Activated CD4-positive, alpha-beta memory T cell treated with anti-CD3 and anti-CD28 coated beads, Interleukin-2, amount 10 ng/mL, durations not matched to agents 7 days and 5 days (primary cell): ENCODE results near the gene CXCL16. TPM values are rescaled to one million over a fixed set of nuclear protein-coding genes. Genes with fewer than 3 reads are reported as not detected.
"Not testable (repeated sequence)": the region's sequence is repeated elsewhere in the genome, so short reads cannot be mapped to it uniquely, and the experiment has no call there.

Source experiments
- CTCF ChIA-PET: fragments of 350-600 bp; sonication (Branson Sonifier 250); formaldehyde crosslinking; loops from one replicate; lab custom pipeline; 2021; ENCODE audit warnings: antibody characterized with exemption, inconsistent platforms; lab: Charles Lee
- POLR2A ChIA-PET: fragments of 350-600 bp; sonication (Branson Sonifier 250); formaldehyde crosslinking; loops from one replicate; lab custom pipeline; 2021; ENCODE audit warnings: antibody characterized with exemption; lab: Charles Lee
- DNase-seq: peaks from one replicate; pipeline ENCODE4 v3.0.0-alpha.2; 2020
- H3K27ac Mint-ChIP-seq: one replicate; pipeline ENCODE4 v1.8.0; 2021; ENCODE audit warnings: mild to moderate bottlenecking, mixed read lengths
- H3K27me3 Mint-ChIP-seq: one replicate; pipeline ENCODE4 v1.8.0; 2021; ENCODE audit warnings: mixed read lengths
- H3K36me3 Mint-ChIP-seq: one replicate; pipeline ENCODE4 v1.8.0; 2021; ENCODE audit warnings: low read depth, mixed read lengths
- H3K4me1 Mint-ChIP-seq: one replicate; pipeline ENCODE4 v1.8.0; 2021; ENCODE audit warnings: mixed read lengths
- H3K4me3 Mint-ChIP-seq: one replicate; pipeline ENCODE4 v1.8.0; 2021; ENCODE audit warnings: mild to moderate bottlenecking, mixed read lengths
- H3K9me3 Mint-ChIP-seq: one replicate; pipeline ENCODE4 v1.8.0; 2021; ENCODE audit warnings: mixed read lengths
- total RNA-seq, 2 experiments: library from RNA; stranded (reverse); gene quantifications; one replicate each; pipeline ENCODE4 v1.2.3, GENCODE V29; 2021

The CXCL16 gene
- total RNA-seq, 2 experiments from 2014 or later, result 2.2 to 2.6 TPM

- H3K9me3 Mint-ChIP-seq, DNase-seq, H3K27me3 Mint-ChIP-seq, CTCF ChIA-PET: not testable (repeated sequence)
- Mint-ChIP-seq H3K4me1 (peaks cover 66% of the 10 kb centered on the region), H3K4me3 (peak overlapping the region; percentile 75), H3K36me3 (peaks cover 14% of the 10 kb centered on the region), H3K27ac (peak overlapping the region; percentile 87)
- POLR2A ChIA-PET, result interaction anchor here (0.6 to 4.6 kb wide), 6 partner anchors 8 to 781 kb away, joined by 3 to 21 read pairs (median 3); partner anchors contain the start of genes DERL2, MIS12, RNF167 and SLC25A11
Measured at GRCh38 chr17:4704574-4704907, 35.2 kb downstream of the CXCL16 start.

- CTCF ChIA-PET, result interaction anchor here (1.2 kb wide), 1 partner anchor 87 kb away, joined by 3 read pairs; no protein-coding TSS in a partner anchor
- Mint-ChIP-seq H3K36me3 (peaks cover 14% of the 10 kb centered on the region), H3K4me1 (peaks cover 61% of the 10 kb centered on the region)
Measured at GRCh38 chr17:4703330-4703691, 36.4 kb downstream of the CXCL16 start.

GRCh38 chr17:4701116-4701515 is 38.6 kb downstream of the CXCL16 start:
- H3K27ac Mint-ChIP-seq, result peak overlapping the region; percentile 13

More at GRCh38 chr17:4703330-4703691, 36.4 kb downstream of the CXCL16 start:
- Mint-ChIP-seq H3K4me3 (peak overlapping the region; percentile 75), H3K27me3 (no peaks in the 10 kb centered on the region), H3K27ac (peak overlapping the region; percentile 87), H3K9me3 (peaks cover 2% of the 10 kb centered on the region)
- no peak for DNase-seq
- POLR2A ChIA-PET, result interaction anchor here (0.8 to 4.6 kb wide), 13 partner anchors 8 to 337 kb away, joined by 3 to 21 read pairs (median 5); partner anchors contain the start of genes C17orf107, MYBBP1A, PLD2 and RNF167

GRCh38 chr17:4699401-4700056 is 40.2 kb downstream of the CXCL16 start:
- CTCF ChIA-PET, result interaction anchor here (0.6 kb wide), 1 partner anchor 184 kb away, joined by 5 read pairs; no protein-coding TSS in a partner anchor
- H3K4me1 Mint-ChIP-seq, result peaks cover 55% of the 10 kb centered on the region
- POLR2A ChIA-PET, result interaction anchor here (1.0 kb wide), 1 partner anchor 11 kb away, joined by 4 read pairs; the partner anchor contains the start of gene ARRB2

More at GRCh38 chr17:4701116-4701515, 38.6 kb downstream of the CXCL16 start:
- Mint-ChIP-seq H3K36me3 (peaks cover 12% of the 10 kb centered on the region), H3K4me1 (peaks cover 60% of the 10 kb centered on the region), H3K27me3 (no peaks in the 10 kb centered on the region), H3K9me3 (no peaks in the 10 kb centered on the region), H3K4me3 (no peak overlapping the region)
- no peak for DNase-seq
- ChIA-PET CTCF (interaction anchor here (0.5 to 1.8 kb wide), 5 partner anchors 9 to 261 kb away, joined by 3 to 8 read pairs (median 4); partner anchors contain the start of gene ARRB2), POLR2A (interaction anchor here (0.6 to 4.6 kb wide), 2 partner anchors 13 to 89 kb away, joined by 4 to 21 read pairs; no protein-coding TSS in a partner anchor)

GRCh38 chr17:4696437-4696805 is 43.3 kb downstream of the CXCL16 start:
- H3K36me3 Mint-ChIP-seq, result peaks cover 27% of the 10 kb centered on the region
- POLR2A ChIA-PET, result interaction anchor here (0.8 to 3.2 kb wide), 4 partner anchors 8 to 134 kb away, joined by 3 to 13 read pairs (median 4); partner anchors contain the start of gene ARRB2
- CTCF ChIA-PET, result interaction anchor here (1.4 kb wide), 1 partner anchor 14 kb away, joined by 3 read pairs; the partner anchor contains the start of gene ARRB2

More at GRCh38 chr17:4699401-4700056, 40.2 kb downstream of the CXCL16 start:
- H3K4me3 Mint-ChIP-seq, H3K9me3 Mint-ChIP-seq, DNase-seq, H3K27me3 Mint-ChIP-seq, H3K27ac Mint-ChIP-seq, H3K36me3 Mint-ChIP-seq: not testable (repeated sequence)

GRCh38 chr17:4693416-4693815 is 46.3 kb downstream of the CXCL16 start:
- DNase-seq, result no peak
- ChIA-PET POLR2A (no interaction called here), CTCF (no interaction called here)
- Mint-ChIP-seq H3K4me3 (no peak overlapping the region), H3K27me3 (no peaks in the 10 kb centered on the region), H3K27ac (no peak overlapping the region), H3K9me3 (no peaks in the 10 kb centered on the region), H3K4me1 (peaks cover 32% of the 10 kb centered on the region), H3K36me3 (peaks cover 55% of the 10 kb centered on the region)

More at GRCh38 chr17:4696437-4696805, 43.3 kb downstream of the CXCL16 start:
- Mint-ChIP-seq H3K4me3 (peak overlapping the region; percentile 67), H3K4me1 (peaks cover 37% of the 10 kb centered on the region), H3K27ac (peak overlapping the region; percentile 96), H3K27me3 (no peaks in the 10 kb centered on the region), H3K9me3 (no peaks in the 10 kb centered on the region)
- peak; percentile 46 for DNase-seq

GRCh38 chr17:4691686-4692085 is 48.0 kb downstream of the CXCL16 start:
- CTCF ChIA-PET, result no interaction called here
- DNase-seq, result no peak
- H3K27ac Mint-ChIP-seq, result no peak overlapping the region
- no peak overlapping the region for H3K4me3 Mint-ChIP-seq
- POLR2A ChIA-PET, result interaction anchor here (1.3 kb wide), 1 partner anchor 11 kb away, joined by 5 read pairs; no protein-coding TSS in a partner anchor
- H3K27me3 Mint-ChIP-seq, result no peaks in the 10 kb centered on the region
- H3K4me1 Mint-ChIP-seq, result peaks cover 25% of the 10 kb centered on the region
- peaks cover 66% of the 10 kb centered on the region for H3K36me3 Mint-ChIP-seq
- no peaks in the 10 kb centered on the region for H3K9me3 Mint-ChIP-seq

- H3K27ac Mint-ChIP-seq, result no peak overlapping the region
- ChIA-PET POLR2A (interaction anchor here (1.3 kb wide), 1 partner anchor 12 kb away, joined by 5 read pairs; no protein-coding TSS in a partner anchor), CTCF (no interaction called here)
- H3K4me3 Mint-ChIP-seq, result no peak overlapping the region
- DNase-seq, result no peak
- H3K36me3 Mint-ChIP-seq, result peaks cover 67% of the 10 kb centered on the region
- no peaks in the 10 kb centered on the region for H3K9me3 Mint-ChIP-seq
- H3K27me3 Mint-ChIP-seq, result no peaks in the 10 kb centered on the region
- H3K4me1 Mint-ChIP-seq, result peaks cover 18% of the 10 kb centered on the region
Measured at GRCh38 chr17:4690745-4691144, 49.0 kb downstream of the CXCL16 start.

- H3K36me3 Mint-ChIP-seq, result peaks cover 72% of the 10 kb centered on the region
- H3K27ac Mint-ChIP-seq, CTCF ChIA-PET, H3K27me3 Mint-ChIP-seq, DNase-seq, POLR2A ChIA-PET, H3K4me3 Mint-ChIP-seq, H3K9me3 Mint-ChIP-seq: not testable (repeated sequence)
- peaks cover 13% of the 10 kb centered on the region for H3K4me1 Mint-ChIP-seq
Measured at GRCh38 chr17:4689872-4690271, 49.9 kb downstream of the CXCL16 start.

- CTCF ChIA-PET, DNase-seq, H3K9me3 Mint-ChIP-seq, H3K27ac Mint-ChIP-seq, H3K4me3 Mint-ChIP-seq, POLR2A ChIA-PET, H3K27me3 Mint-ChIP-seq: not testable (repeated sequence)
- Mint-ChIP-seq H3K4me1 (peaks cover 15% of the 10 kb centered on the region), H3K36me3 (peaks cover 66% of the 10 kb centered on the region)
Measured at GRCh38 chr17:4683739-4684138, 56.0 kb downstream of the CXCL16 start.

Other genes with a start within 250 kb of the CXCL16 start
- gene SPNS2, start 241.0 kb downstream of the CXCL16 start, total RNA-seq, result under 1 TPM; 0.15 to 0.60 TPM
- 10 to 100 TPM; 36.7 to 37.7 TPM for gene MYBBP1A, start 184.5 kb downstream of the CXCL16 start, total RNA-seq
- gene GGT6, start 179.4 kb downstream of the CXCL16 start, total RNA-seq, result not detected
- gene SMTNL2, start 155.4 kb downstream of the CXCL16 start, total RNA-seq, result not detected
- not detected for gene ALOX15, start 98.2 kb downstream of the CXCL16 start, total RNA-seq
- 10 to 100 TPM; 67.7 to 69.2 TPM for gene PELP1, start 35.8 kb downstream of the CXCL16 start, total RNA-seq
- 100 to 1,000 TPM; 372 to 378 TPM for gene ARRB2, start 29.3 kb downstream of the CXCL16 start, total RNA-seq
- 10 to 100 TPM; 24.6 to 25.3 TPM for gene MED11, start 8.5 kb downstream of the CXCL16 start, total RNA-seq
- under 1 TPM in 1 of 2 experiments, not detected in 1; 0.10 TPM for gene ZMYND15, start 95 bp downstream of the CXCL16 start, total RNA-seq
- under 1 TPM in 1 of 2 experiments, not detected in 1; 0.35 TPM for gene TM4SF5, start 32.0 kb upstream of the CXCL16 start, total RNA-seq
- gene VMO1, start 46.4 kb upstream of the CXCL16 start, total RNA-seq, result under 1 TPM in 1 of 2 experiments, not detected in 1; 0.40 TPM
- not detected for gene GLTPD2, start 49.0 kb upstream of the CXCL16 start, total RNA-seq
- gene PSMB6, start 56.2 kb upstream of the CXCL16 start, total RNA-seq, result 100 to 1,000 TPM; 118 to 121 TPM
- gene PLD2, start 67.2 kb upstream of the CXCL16 start, total RNA-seq, result 10 to 100 TPM; 17.4 to 20.7 TPM
- gene MINK1, start 93.4 kb upstream of the CXCL16 start, total RNA-seq, result 100 to 1,000 TPM; 107 to 109 TPM
- gene C17orf107, start 159.6 kb upstream of the CXCL16 start, total RNA-seq, result under 1 TPM; 0.58 to 0.98 TPM
- gene CHRNE, start 163.2 kb upstream of the CXCL16 start, total RNA-seq, result under 1 TPM; 0.33 to 0.43 TPM
- not detected for gene GP1BA, start 192.3 kb upstream of the CXCL16 start, total RNA-seq
- gene SLC25A11, start 200.1 kb upstream of the CXCL16 start, total RNA-seq, result 10 to 100 TPM; 62.8 to 71.0 TPM
- 100 to 1,000 TPM; 249 to 261 TPM for gene RNF167, start 200.3 kb upstream of the CXCL16 start, total RNA-seq
- 1,000 to 10,000 TPM; 2,149 to 2,220 TPM for gene PFN1, start 208.6 kb upstream of the CXCL16 start, total RNA-seq
- gene ENO3, start 211.2 kb upstream of the CXCL16 start, total RNA-seq, result 10 to 100 TPM; 26.8 to 33.0 TPM
- gene SPAG7, start 227.9 kb upstream of the CXCL16 start, total RNA-seq, result 10 to 100 TPM; 53.0 to 58.2 TPM
- gene CAMTA2, start 247.7 kb upstream of the CXCL16 start, total RNA-seq, result 10 to 100 TPM; 73.2 to 80.1 TPM